HEK293 (cell line): ENCODE results near the gene TTC23L.

ENCODE experiments used
- CTCF ChIA-PET: fragments of 350-600 bp; formaldehyde crosslinking; extraction: SDS; loops from one replicate; lab custom pipeline; 2021; ENCODE audit warnings: antibody characterized with exemption; lab: Yijun Ruan, JAX
- POLR2A ChIA-PET: fragments of 300-600 bp; formaldehyde crosslinking; extraction: SDS; loops from one replicate; lab custom pipeline; 2020; ENCODE audit warnings: antibody characterized with exemption, inconsistent platforms; lab: Yijun Ruan, JAX
- H3K27ac ChIP-seq: fragments of 200-500 bp; sonication (Bioruptor generic); 2 replicates; pipeline ENCODE4 v1.5.1; 2014; ENCODE audit warnings: low read depth, low read length, control low read depth, inconsistent platforms; ENCODE audit errors: extremely low read depth
- H3K36me3 ChIP-seq, 2 experiments: fragments of 200-500 bp in 1 of 2; sonication (Bioruptor generic) in 1 of 2; 1 replicate in 1 of 2; 2 replicates in 1 of 2; pipeline ENCODE4 v1.5.1; 2014 to 2017; ENCODE audit warnings: inconsistent platforms in 2 of 2, low read length in 2 of 2; ENCODE audit not compliant: control insufficient read depth in 2 of 2, insufficient read depth in 1 of 2
- H3K4me1 ChIP-seq: fragments of 200-500 bp; sonication (Bioruptor generic); 2 replicates; pipeline ENCODE4 v1.5.1; 2014; ENCODE audit warnings: mild to moderate bottlenecking, low read length, inconsistent platforms; ENCODE audit not compliant: control insufficient read depth, insufficient read depth
- H3K4me3 ChIP-seq: 2 replicates; pipeline ENCODE4 v1.5.1; 2011; ENCODE audit warnings: low read depth, mild to moderate bottlenecking, control low read depth, low read length, moderate library complexity
- H3K9me3 ChIP-seq: fragments of 200-500 bp; sonication (Bioruptor generic); 2 replicates; pipeline ENCODE4 v1.5.1; 2014; ENCODE audit warnings: low read depth, low read length, inconsistent platforms; ENCODE audit not compliant: control insufficient read depth, insufficient read depth
- BCL11B ChIP-seq: fragments of 450-650 bp; formaldehyde crosslinking; IDR thresholded peaks from 2 replicates; pipeline ENCODE4 v1.5.1; 2016; ENCODE audit warnings: low read depth, missing biosample characterization, missing genetic modification characterization
- IKZF3 ChIP-seq: fragments of 450-650 bp; IDR thresholded peaks from 2 replicates; pipeline ENCODE4 v1.5.0; 2018; ENCODE audit warnings: missing biosample characterization, mild to moderate bottlenecking, missing genetic modification characterization, moderate library complexity
- SCRT1 ChIP-seq: fragments of 450-650 bp; formaldehyde crosslinking; IDR thresholded peaks from 2 replicates; pipeline ENCODE4 v1.5.1; 2016; ENCODE audit warnings: missing biosample characterization, missing genetic modification characterization, borderline replicate concordance
- SP2 ChIP-seq: fragments of 450-650 bp; formaldehyde crosslinking; IDR thresholded peaks from 2 replicates; pipeline ENCODE4 v1.5.1; 2016; ENCODE audit warnings: missing biosample characterization, missing genetic modification characterization
- WT1 ChIP-seq: fragments of 450-650 bp; formaldehyde crosslinking; IDR thresholded peaks from 2 replicates; pipeline ENCODE4 v1.5.1; 2016; ENCODE audit warnings: missing biosample characterization, missing genetic modification characterization
- ZNF157 ChIP-seq: fragments of 450-650 bp; formaldehyde crosslinking; IDR thresholded peaks from 2 replicates; pipeline ENCODE4 v1.5.1; 2016; ENCODE audit warnings: missing biosample characterization, missing genetic modification characterization
- ZNF202 ChIP-seq: fragments of 450-650 bp; formaldehyde crosslinking; IDR thresholded peaks from 2 replicates; pipeline ENCODE4 v1.5.1; 2016; ENCODE audit warnings: missing biosample characterization, missing genetic modification characterization, borderline replicate concordance
- ZNF341 ChIP-seq: fragments of 450-650 bp; formaldehyde crosslinking; IDR thresholded peaks from 2 replicates; pipeline ENCODE4; 2016; ENCODE audit warnings: low read depth, missing biosample characterization, missing genetic modification characterization
- ZNF366 ChIP-seq: fragments of 450-650 bp; formaldehyde crosslinking; conservative IDR thresholded peaks from 2 replicates; pipeline ENCODE4 v1.5.1; 2016; ENCODE audit warnings: missing biosample characterization, missing genetic modification characterization
- ZNF560 ChIP-seq: fragments of 450-650 bp; formaldehyde crosslinking; IDR thresholded peaks from 2 replicates; pipeline ENCODE4 v1.5.1; 2017; ENCODE audit warnings: missing biosample characterization, missing genetic modification characterization, borderline replicate concordance
- ZNF776 ChIP-seq: fragments of 450-650 bp; formaldehyde crosslinking; IDR thresholded peaks from 2 replicates; pipeline ENCODE4 v1.5.0; 2017; ENCODE audit warnings: missing biosample characterization, missing genetic modification characterization, borderline replicate concordance
- ZNF792 ChIP-seq: fragments of 450-650 bp; formaldehyde crosslinking; IDR thresholded peaks from 2 replicates; pipeline ENCODE4 v1.5.1; 2016; ENCODE audit warnings: missing biosample characterization, missing genetic modification characterization
- TF ChIP-seq, protein P1 (sequence below): fragments of 450-650 bp; formaldehyde crosslinking; IDR thresholded peaks from 2 replicates; pipeline ENCODE4 v1.5.1; 2016; ENCODE audit warnings: missing biosample characterization, missing genetic modification characterization, low read depth
- TF ChIP-seq, protein P2 (sequence below): fragments of 450-650 bp; formaldehyde crosslinking; IDR thresholded peaks from 2 replicates; pipeline ENCODE4 v1.5.1; 2017; ENCODE audit warnings: missing biosample characterization, mild to moderate bottlenecking, missing genetic modification characterization, moderate library complexity
- TF ChIP-seq, protein P3 (sequence below): fragments of 450-650 bp; formaldehyde crosslinking; conservative IDR thresholded peaks from 2 replicates; pipeline ENCODE4 v1.5.1; 2016; ENCODE audit warnings: low read depth, missing biosample characterization, missing genetic modification characterization
- TF ChIP-seq, protein P4 (sequence below): fragments of 450-650 bp; formaldehyde crosslinking; IDR thresholded peaks from 2 replicates; pipeline ENCODE4 v1.5.1; 2016; ENCODE audit warnings: missing biosample characterization, missing genetic modification characterization
- TF ChIP-seq, protein P5 (sequence below): fragments of 450-650 bp; formaldehyde crosslinking; IDR thresholded peaks from 2 replicates; pipeline ENCODE4 v1.5.1; 2016; ENCODE audit warnings: missing biosample characterization, missing genetic modification characterization
- TF ChIP-seq, protein P6 (sequence below): fragments of 450-650 bp; formaldehyde crosslinking; IDR thresholded peaks from 2 replicates; pipeline ENCODE4 v1.5.1; 2017; ENCODE audit warnings: missing biosample characterization, missing genetic modification characterization
- TF ChIP-seq, protein P7 (sequence below): fragments of 450-650 bp; formaldehyde crosslinking; IDR thresholded peaks from 2 replicates; pipeline ENCODE4 v1.5.1; 2016; ENCODE audit warnings: missing biosample characterization, missing genetic modification characterization

TTC23L gene

DNA sequence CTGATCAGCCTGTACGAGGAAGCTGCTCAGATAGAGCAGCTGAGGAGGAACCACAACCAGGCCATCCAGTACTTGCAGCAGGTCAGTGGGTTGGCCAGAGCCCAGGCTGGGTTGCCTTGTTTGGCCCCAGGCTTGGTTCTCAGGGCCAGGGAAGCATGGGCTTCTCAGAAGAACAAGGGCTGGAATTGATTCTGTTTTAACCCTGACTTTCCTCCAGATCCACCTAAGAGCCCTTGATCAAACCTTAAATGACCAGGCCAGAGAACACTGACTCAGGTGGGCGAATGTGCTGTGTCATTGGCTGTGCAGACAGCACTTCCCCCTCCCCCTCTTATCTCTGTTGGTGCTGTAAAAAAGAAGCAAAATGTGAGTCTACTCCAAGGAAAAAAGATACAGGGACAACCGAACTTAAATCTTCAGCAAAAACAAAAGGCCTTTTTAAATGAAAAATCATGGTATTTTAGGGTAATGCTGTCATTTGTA, 28.1 kb downstream of the TTC23L start:
- Histone ChIP-seq H3K27ac (no peak overlapping the region), H3K4me1 (peaks cover 7% of the 10 kb centered on the region; the same call in 1 of the 2 replicates), H3K4me3 (no peak overlapping the region), H3K9me3 (no peaks in the 10 kb centered on the region), H3K36me3 (no peaks in the 10 kb centered on the region)
- ChIA-PET CTCF (interaction anchor here (0.6 to 0.9 kb wide), 2 partner anchors 32 to 37 kb away, joined by 4 read pairs; no protein-coding TSS in a partner anchor), POLR2A (interaction anchor here (1.1 kb wide), 1 partner anchor 49 kb away, joined by 4 read pairs; the partner anchor contains the start of genes BRIX1 and RAD1)
- TF ChIP-seq, protein P1, sequence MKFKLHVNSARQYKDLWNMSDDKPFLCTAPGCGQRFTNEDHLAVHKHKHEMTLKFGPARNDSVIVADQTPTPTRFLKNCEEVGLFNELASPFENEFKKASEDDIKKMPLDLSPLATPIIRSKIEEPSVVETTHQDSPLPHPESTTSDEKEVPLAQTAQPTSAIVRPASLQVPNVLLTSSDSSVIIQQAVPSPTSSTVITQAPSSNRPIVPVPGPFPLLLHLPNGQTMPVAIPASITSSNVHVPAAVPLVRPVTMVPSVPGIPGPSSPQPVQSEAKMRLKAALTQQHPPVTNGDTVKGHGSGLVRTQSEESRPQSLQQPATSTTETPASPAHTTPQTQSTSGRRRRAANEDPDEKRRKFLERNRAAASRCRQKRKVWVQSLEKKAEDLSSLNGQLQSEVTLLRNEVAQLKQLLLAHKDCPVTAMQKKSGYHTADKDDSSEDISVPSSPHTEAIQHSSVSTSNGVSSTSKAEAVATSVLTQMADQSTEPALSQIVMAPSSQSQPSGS = no peak
- TF ChIP-seq, protein P2, sequence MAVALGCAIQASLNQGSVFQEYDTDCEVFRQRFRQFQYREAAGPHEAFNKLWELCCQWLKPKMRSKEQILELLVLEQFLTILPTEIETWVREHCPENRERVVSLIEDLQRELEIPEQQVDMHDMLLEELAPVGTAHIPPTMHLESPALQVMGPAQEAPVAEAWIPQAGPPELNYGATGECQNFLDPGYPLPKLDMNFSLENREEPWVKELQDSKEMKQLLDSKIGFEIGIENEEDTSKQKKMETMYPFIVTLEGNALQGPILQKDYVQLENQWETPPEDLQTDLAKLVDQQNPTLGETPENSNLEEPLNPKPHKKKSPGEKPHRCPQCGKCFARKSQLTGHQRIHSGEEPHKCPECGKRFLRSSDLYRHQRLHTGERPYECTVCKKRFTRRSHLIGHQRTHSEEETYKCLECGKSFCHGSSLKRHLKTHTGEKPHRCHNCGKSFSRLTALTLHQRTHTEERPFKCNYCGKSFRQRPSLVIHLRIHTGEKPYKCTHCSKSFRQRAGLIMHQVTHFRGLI (tag by site-specific recombination) = peak; percentile 80; the same call in 1 of the 2 replicates
- TF ChIP-seq, protein P3, sequence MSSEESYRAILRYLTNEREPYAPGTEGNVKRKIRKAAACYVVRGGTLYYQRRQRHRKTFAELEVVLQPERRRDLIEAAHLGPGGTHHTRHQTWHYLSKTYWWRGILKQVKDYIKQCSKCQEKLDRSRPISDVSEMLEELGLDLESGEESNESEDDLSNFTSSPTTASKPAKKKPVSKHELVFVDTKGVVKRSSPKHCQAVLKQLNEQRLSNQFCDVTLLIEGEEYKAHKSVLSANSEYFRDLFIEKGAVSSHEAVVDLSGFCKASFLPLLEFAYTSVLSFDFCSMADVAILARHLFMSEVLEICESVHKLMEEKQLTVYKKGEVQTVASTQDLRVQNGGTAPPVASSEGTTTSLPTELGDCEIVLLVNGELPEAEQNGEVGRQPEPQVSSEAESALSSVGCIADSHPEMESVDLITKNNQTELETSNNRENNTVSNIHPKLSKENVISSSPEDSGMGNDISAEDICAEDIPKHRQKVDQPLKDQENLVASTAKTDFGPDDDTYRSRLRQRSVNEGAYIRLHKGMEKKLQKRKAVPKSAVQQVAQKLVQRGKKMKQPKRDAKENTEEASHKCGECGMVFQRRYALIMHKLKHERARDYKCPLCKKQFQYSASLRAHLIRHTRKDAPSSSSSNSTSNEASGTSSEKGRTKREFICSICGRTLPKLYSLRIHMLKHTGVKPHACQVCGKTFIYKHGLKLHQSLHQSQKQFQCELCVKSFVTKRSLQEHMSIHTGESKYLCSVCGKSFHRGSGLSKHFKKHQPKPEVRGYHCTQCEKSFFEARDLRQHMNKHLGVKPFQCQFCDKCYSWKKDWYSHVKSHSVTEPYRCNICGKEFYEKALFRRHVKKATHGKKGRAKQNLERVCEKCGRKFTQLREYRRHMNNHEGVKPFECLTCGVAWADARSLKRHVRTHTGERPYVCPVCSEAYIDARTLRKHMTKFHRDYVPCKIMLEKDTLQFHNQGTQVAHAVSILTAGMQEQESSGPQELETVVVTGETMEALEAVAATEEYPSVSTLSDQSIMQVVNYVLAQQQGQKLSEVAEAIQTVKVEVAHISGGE (tag by site-specific recombination) = no peak
- TF ChIP-seq ZNF366 (tag by site-specific recombination) = no peak
- TF ChIP-seq ZNF341 = peak; percentile 78
- TF ChIP-seq, all 188 proteins: peak for 2

DNA sequence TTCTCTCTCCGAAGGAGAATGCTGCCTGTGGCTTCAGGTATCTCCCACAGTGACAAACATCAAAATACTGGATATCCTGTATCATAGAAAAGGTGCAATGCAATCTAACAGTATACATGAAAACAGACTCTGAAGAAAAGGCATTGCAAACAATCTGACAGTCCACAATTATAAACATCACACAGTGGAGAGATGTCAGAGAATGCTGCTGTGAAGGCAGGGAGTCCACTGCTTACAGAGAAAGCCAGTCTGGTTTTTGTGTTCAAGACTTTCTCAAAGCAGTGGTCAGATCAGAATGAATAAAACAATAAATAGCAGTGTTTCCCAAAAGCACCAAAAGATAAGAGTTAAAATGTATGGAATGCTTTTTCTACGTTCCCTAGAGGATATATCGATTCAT, 28.7 kb downstream of the TTC23L start:
- no peak overlapping the region for H3K27ac ChIP-seq
- no peak for TF ChIP-seq IKZF3 (tag by site-specific recombination)
- TF ChIP-seq, protein P4, sequence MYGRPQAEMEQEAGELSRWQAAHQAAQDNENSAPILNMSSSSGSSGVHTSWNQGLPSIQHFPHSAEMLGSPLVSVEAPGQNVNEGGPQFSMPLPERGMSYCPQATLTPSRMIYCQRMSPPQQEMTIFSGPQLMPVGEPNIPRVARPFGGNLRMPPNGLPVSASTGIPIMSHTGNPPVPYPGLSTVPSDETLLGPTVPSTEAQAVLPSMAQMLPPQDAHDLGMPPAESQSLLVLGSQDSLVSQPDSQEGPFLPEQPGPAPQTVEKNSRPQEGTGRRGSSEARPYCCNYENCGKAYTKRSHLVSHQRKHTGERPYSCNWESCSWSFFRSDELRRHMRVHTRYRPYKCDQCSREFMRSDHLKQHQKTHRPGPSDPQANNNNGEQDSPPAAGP = no peak
- no peak for TF ChIP-seq SP2
- no peak for TF ChIP-seq SCRT1 (tag by site-specific recombination)
- TF ChIP-seq WT1 (tag by site-specific recombination) = no peak
- no peak for TF ChIP-seq ZNF792 (tag by site-specific recombination)
- TF ChIP-seq, protein P5, sequence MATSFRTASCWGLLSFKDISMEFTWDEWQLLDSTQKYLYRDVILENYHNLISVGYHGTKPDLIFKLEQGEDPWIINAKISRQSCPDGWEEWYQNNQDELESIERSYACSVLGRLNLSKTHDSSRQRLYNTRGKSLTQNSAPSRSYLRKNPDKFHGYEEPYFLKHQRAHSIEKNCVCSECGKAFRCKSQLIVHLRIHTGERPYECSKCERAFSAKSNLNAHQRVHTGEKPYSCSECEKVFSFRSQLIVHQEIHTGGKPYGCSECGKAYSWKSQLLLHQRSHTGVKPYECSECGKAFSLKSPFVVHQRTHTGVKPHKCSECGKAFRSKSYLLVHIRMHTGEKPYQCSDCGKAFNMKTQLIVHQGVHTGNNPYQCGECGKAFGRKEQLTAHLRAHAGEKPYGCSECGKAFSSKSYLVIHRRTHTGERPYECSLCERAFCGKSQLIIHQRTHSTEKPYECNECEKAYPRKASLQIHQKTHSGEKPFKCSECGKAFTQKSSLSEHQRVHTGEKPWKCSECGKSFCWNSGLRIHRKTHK (tag by site-specific recombination) = no peak
- TF ChIP-seq, protein P6, sequence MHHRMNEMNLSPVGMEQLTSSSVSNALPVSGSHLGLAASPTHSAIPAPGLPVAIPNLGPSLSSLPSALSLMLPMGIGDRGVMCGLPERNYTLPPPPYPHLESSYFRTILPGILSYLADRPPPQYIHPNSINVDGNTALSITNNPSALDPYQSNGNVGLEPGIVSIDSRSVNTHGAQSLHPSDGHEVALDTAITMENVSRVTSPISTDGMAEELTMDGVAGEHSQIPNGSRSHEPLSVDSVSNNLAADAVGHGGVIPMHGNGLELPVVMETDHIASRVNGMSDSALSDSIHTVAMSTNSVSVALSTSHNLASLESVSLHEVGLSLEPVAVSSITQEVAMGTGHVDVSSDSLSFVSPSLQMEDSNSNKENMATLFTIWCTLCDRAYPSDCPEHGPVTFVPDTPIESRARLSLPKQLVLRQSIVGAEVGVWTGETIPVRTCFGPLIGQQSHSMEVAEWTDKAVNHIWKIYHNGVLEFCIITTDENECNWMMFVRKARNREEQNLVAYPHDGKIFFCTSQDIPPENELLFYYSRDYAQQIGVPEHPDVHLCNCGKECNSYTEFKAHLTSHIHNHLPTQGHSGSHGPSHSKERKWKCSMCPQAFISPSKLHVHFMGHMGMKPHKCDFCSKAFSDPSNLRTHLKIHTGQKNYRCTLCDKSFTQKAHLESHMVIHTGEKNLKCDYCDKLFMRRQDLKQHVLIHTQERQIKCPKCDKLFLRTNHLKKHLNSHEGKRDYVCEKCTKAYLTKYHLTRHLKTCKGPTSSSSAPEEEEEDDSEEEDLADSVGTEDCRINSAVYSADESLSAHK (tag by site-specific recombination) = no peak
- no peak for TF ChIP-seq ZNF202 (tag by site-specific recombination)
- no peak for TF ChIP-seq ZNF560
- TF ChIP-seq ZNF776 (tag by site-specific recombination) = no peak
- no peak for TF ChIP-seq ZNF157 (tag by site-specific recombination)
- no peak for TF ChIP-seq BCL11B (tag by site-specific recombination)
- TF ChIP-seq, protein P7, sequence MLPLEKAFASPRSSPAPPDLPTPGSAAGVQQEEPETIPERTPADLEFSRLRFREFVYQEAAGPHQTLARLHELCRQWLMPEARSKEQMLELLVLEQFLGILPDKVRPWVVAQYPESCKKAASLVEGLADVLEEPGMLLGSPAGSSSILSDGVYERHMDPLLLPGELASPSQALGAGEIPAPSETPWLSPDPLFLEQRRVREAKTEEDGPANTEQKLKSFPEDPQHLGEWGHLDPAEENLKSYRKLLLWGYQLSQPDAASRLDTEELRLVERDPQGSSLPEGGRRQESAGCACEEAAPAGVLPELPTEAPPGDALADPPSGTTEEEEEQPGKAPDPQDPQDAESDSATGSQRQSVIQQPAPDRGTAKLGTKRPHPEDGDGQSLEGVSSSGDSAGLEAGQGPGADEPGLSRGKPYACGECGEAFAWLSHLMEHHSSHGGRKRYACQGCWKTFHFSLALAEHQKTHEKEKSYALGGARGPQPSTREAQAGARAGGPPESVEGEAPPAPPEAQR = no peak
- no peak overlapping the region for H3K4me3 ChIP-seq
- H3K4me1 ChIP-seq = peaks cover 7% of the 10 kb centered on the region; the same call in 1 of the 2 replicates
- H3K36me3 ChIP-seq = no peaks in the 10 kb centered on the region
- H3K9me3 ChIP-seq = no peaks in the 10 kb centered on the region
- ChIA-PET POLR2A (interaction anchor here (1.1 to 2.0 kb wide), 2 partner anchors 29 to 48 kb away, joined by 4 to 6 read pairs; partner anchors contain the start of genes BRIX1, RAD1 and TTC23L), CTCF (interaction anchor here (0.6 to 1.5 kb wide), 2 partner anchors 19 to 36 kb away, joined by 3 to 4 read pairs; no protein-coding TSS in a partner anchor)
